VCaP (cell line): ENCODE results near the gene ABCC1.
"Not testable (repeated sequence)": the region's sequence is repeated elsewhere in the genome, so short reads cannot be mapped to it uniquely, and the experiment has no call there.

ENCODE experiments used
- H3K27ac ChIP-seq: fragments of 450-650 bp; 2 replicates; pipeline ENCODE4 v1.5.1; 2017
- TF ChIP-seq, protein P1 (sequence below): fragments of 450-650 bp; conservative IDR thresholded peaks from 2 replicates; pipeline ENCODE4 v1.5.1; 2017; ENCODE audit warnings: mild to moderate bottlenecking, moderate library complexity

The ABCC1 gene

DNA sequence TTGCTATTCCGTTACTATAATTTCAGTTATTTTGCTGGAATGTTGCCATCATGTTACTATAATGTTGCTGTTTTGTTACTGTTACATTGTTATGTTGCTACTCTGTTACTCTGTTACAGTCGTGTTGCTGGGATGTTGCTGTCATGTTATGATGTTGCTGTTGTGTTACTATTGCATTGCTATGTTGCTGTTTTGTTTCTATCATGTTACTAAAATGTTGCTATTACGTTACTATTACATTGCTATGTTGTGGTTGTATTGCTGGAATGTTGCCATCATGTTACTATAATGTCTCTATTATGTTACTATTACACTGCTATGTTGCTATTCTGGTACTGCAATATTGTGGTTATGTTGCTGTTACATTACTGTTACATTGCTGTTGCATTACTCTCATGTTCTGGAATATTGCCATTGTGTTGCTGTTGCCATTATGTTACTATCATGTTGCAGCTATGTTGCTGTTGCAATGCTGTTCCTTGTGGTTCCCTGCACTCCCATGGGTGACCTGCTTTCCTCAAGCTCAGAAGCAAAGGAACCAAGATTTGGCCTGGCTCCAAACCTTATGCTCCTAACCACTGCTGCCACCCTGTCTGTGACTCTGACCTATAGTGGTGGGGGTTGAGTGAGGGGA, 209.4 kb downstream of the ABCC1 start:
- TF ChIP-seq, protein P1, sequence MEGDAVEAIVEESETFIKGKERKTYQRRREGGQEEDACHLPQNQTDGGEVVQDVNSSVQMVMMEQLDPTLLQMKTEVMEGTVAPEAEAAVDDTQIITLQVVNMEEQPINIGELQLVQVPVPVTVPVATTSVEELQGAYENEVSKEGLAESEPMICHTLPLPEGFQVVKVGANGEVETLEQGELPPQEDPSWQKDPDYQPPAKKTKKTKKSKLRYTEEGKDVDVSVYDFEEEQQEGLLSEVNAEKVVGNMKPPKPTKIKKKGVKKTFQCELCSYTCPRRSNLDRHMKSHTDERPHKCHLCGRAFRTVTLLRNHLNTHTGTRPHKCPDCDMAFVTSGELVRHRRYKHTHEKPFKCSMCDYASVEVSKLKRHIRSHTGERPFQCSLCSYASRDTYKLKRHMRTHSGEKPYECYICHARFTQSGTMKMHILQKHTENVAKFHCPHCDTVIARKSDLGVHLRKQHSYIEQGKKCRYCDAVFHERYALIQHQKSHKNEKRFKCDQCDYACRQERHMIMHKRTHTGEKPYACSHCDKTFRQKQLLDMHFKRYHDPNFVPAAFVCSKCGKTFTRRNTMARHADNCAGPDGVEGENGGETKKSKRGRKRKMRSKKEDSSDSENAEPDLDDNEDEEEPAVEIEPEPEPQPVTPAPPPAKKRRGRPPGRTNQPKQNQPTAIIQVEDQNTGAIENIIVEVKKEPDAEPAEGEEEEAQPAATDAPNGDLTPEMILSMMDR, result no peak
- no peak overlapping the region for H3K27ac ChIP-seq

DNA sequence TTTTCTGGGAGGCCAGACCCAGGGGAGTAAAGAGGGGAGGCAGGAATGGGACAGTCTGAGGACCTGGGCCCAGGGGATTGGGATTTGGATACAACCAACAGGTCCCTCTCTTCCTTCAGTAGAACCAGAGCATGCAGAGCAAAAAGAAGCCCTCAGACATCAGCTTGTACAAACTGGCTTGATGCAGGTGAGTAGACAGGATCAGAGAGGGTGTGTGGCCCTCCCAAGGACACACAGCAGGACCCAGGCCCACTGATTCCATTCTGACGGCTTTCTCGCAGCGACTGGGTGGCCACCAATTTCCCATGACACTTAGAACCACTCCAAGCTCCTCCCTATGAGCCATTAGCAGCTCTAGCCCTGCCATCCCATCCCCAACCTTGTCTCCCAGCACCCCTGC, 210.2 kb downstream of the ABCC1 start:
- H3K27ac ChIP-seq, result no peak overlapping the region
- TF ChIP-seq, protein P1, result no peak

DNA sequence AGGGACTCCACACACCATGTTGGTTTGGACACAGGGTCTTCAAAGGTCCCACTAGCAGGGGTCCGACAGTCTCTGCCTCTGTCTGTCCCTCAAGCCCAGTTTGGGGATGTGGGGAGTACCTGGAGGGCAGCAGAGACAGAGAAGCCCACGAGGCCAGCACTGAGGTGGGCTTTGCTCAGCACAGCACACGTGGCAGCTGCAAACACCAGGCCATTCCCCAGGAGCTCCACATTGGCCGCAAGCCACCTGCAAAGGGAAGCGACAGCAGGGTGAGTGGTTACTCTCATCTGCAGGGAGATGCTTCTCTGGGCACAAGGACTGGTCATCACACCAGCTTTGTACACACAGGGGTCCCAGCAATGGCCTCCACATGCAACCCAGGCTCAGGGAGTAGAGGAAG, 211.9 kb downstream of the ABCC1 start:
- no peak overlapping the region for H3K27ac ChIP-seq
- TF ChIP-seq, protein P1, result no peak

DNA sequence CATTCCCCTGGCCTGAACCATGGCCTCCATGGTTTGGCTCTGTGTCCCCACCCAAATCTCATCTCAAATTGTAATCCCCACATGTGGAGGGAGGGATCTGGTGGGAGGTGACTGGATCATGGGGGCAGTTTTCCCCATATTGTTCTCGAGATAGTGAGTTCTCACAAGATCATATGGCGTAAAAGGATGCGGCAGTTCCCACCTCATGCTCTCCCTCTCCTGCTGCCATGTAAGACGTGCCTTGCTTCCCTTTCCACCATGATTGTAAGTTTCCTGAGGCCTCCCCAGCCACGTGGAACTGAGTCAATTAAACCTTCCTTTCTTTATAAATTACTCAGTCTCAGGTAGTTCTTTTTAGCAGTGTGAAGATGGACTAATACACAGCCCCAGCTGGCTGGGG, 212.4 kb downstream of the ABCC1 start:
- H3K27ac ChIP-seq, result not testable (repeated sequence)

DNA sequence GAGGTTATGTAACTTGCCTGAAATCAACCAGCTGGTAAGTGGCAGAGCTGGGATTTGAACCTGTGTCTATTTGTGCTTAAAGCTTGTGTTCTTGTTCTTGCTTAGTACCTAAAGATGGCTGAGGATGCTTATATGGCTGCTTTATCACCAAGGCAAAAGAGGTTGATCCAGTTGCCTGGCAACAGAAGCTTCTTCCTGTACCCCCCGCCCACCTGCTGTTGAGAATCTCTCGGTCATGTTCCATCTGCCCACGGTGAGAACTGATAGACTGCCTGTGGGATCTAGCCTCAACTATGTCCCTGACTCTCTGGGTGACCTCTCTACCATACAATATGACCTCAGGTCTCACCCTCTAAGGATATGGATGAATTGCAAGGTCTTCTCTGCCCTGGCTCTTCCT, 213.2 kb downstream of the ABCC1 start:
- TF ChIP-seq, protein P1, result no peak

DNA sequence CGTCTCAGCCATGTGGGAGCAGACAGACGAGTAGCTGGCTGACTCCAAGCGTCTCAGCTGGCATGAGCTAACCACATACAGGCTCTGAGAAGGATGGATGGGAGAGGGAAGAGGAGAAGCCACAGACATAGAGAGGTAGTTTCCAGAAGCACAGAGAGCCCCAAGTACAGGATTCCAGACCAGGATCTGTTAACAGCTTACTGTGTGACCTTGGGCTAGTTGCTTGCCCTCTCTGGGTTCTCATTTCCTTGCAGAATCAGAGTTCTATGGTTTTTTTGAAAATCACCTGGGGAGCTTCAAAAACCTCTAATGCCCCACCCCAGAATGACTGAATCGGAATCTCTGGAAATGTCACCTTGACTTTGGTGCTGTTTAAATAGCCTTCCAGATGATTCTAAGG, 213.7 kb downstream of the ABCC1 start:
- TF ChIP-seq, protein P1, result no peak
- no peak overlapping the region for H3K27ac ChIP-seq

More for the DNA sequence above, 213.2 kb downstream of the ABCC1 start:
- no peak overlapping the region for H3K27ac ChIP-seq

DNA sequence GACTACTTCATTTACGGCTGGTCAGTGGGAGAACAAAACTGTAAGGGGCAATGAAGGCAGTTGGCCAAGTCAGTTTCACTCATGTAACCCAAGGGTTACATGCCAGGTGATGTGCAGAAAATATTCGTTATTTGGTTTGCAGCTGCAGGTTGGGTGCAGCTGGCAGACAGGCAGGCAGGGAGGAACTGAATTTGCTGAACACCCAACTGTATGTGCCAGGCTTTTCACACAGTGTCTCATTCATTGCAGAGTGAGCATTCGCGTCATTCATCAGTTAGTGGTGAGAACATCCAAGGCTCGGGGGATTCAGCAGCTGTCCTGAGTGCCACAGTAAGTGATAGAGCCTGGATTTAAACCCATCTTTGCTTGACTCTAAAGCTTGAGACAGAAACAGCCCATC, 214.2 kb downstream of the ABCC1 start:
- no peak overlapping the region for H3K27ac ChIP-seq
- TF ChIP-seq, protein P1, result no peak

DNA sequence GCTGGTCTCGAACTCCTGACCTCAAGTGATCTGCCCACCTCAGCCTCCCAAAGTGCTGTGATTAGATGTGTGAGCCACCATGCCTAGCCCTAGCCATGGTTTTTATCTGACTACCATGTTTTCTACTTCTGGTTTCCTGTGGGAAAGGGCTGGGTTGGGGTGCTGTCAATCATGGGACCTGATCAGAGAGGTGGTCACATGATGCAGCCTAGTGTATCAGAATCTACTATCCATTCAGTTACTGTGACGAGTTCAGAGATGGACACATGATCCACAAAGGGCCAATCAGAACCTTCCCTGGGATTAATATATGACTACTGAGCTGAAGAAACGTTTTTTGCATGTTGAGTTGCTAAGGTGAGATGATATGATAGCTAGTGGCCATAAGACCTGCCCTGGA, 214.8 kb downstream of the ABCC1 start:
- TF ChIP-seq, protein P1, result no peak
- no peak overlapping the region for H3K27ac ChIP-seq
